Muscle of arm (tissue), 12 donors: ENCODE results near the gene CADM2. TPM values are rescaled to one million over a fixed set of nuclear protein-coding genes. Genes with fewer than 3 reads are reported as not detected.

ENCODE experiments used
- DNase-seq: peaks from one replicate; pipeline ENCODE4 v3.0.0-alpha.2; 2013
- polyA plus RNA-seq, 12 donors: library from polyadenylated mRNA; unstranded; fragments of 120-200 nt; gene quantifications; one replicate each; pipeline ENCODE4 v1.2.1, GENCODE V29; 2013; ENCODE audit not compliant: insufficient read length in 12 of 12

The CADM2 gene
- polyA plus RNA-seq, 12 donors = 2.3 to 28.5 (median 5.5) TPM; not detected in 1

GRCh38 chr3:85800676-85801075, 841.9 kb downstream of the CADM2 start:
- DNase-seq = no peak

GRCh38 chr3:85801955-85802354, 843.2 kb downstream of the CADM2 start:
- no peak for DNase-seq

- DNase-seq = no peak
Measured at GRCh38 chr3:85808755-85809154, 850.0 kb downstream of the CADM2 start.

GRCh38 chr3:85821130-85821756, 862.5 kb downstream of the CADM2 start:
- DNase-seq = no peak

- DNase-seq = no peak
Measured at GRCh38 chr3:85835857-85836440, 877.2 kb downstream of the CADM2 start.

- DNase-seq = no peak
Measured at GRCh38 chr3:85837402-85837801, 878.6 kb downstream of the CADM2 start.

- no peak for DNase-seq
Measured at GRCh38 chr3:85838921-85839320, 880.1 kb downstream of the CADM2 start.

- no peak for DNase-seq
Measured at GRCh38 chr3:85842081-85842480, 883.3 kb downstream of the CADM2 start.

- no peak for DNase-seq
Measured at GRCh38 chr3:85846940-85847339, 888.2 kb downstream of the CADM2 start.

GRCh38 chr3:85851071-85851470, 892.3 kb downstream of the CADM2 start:
- DNase-seq = no peak

- DNase-seq = no peak
Measured at GRCh38 chr3:85853805-85854204, 895.0 kb downstream of the CADM2 start.

- no peak for DNase-seq
Measured at GRCh38 chr3:85862893-85863455, 904.2 kb downstream of the CADM2 start.

- DNase-seq = no peak
Measured at GRCh38 chr3:85864896-85865295, 906.1 kb downstream of the CADM2 start.

GRCh38 chr3:85867072-85867471, 908.3 kb downstream of the CADM2 start:
- no peak for DNase-seq

- no peak for DNase-seq
Measured at GRCh38 chr3:85875589-85875988, 916.8 kb downstream of the CADM2 start.

- DNase-seq = no peak
Measured at GRCh38 chr3:85877631-85878030, 918.8 kb downstream of the CADM2 start.

- no peak for DNase-seq
Measured at GRCh38 chr3:85881833-85882393, 923.1 kb downstream of the CADM2 start.

- no peak for DNase-seq
Measured at GRCh38 chr3:85890043-85890555, 931.3 kb downstream of the CADM2 start.

GRCh38 chr3:85903434-85903833, 944.6 kb downstream of the CADM2 start:
- DNase-seq = no peak

GRCh38 chr3:85912980-85913379, 954.2 kb downstream of the CADM2 start:
- DNase-seq = no peak

GRCh38 chr3:85922374-85922773, 963.6 kb downstream of the CADM2 start:
- DNase-seq = no peak

- no peak for DNase-seq
Measured at GRCh38 chr3:85930718-85931117, 971.9 kb downstream of the CADM2 start.

GRCh38 chr3:85933326-85933725, 974.5 kb downstream of the CADM2 start:
- no peak for DNase-seq
